Ascending aorta (tissue), 2 donors: ENCODE measurements around the gene SLC27A4. TPM values are rescaled to one million over a fixed set of nuclear protein-coding genes. Genes with fewer than 3 reads are reported as not detected.

Source experiments
- DNase-seq, 2 donors: peaks; one replicate each; pipeline ENCODE4 v3.0.0-alpha.2; 2019; ENCODE audit warnings: low spot score in 2 of 2
- H3K27ac ChIP-seq, 2 donors: fragments of 200-600 bp; sonication (generic); one replicate each; pipeline ENCODE4 v1.5.1; 2016 to 2017; ENCODE audit warnings: mild to moderate bottlenecking in 1 of 2
- H3K27me3 ChIP-seq: fragments of 200-600 bp; sonication (generic); one replicate; pipeline ENCODE4 v1.5.1; 2017
- H3K36me3 ChIP-seq, 2 donors: fragments of 200-600 bp; sonication (generic); one replicate each; pipeline ENCODE4 v1.5.1; 2016
- H3K4me1 ChIP-seq, 2 donors: fragments of 200-600 bp; sonication (generic); one replicate each; pipeline ENCODE4 v1.5.1; 2016 to 2017; ENCODE audit warnings: mild to moderate bottlenecking in 1 of 2
- H3K4me3 ChIP-seq, 2 donors: fragments of 200-600 bp; sonication (generic); one replicate each; pipeline ENCODE4 v1.5.1; 2016 to 2017; ENCODE audit warnings: mild to moderate bottlenecking in 1 of 2
- H3K9me3 ChIP-seq, 2 donors: fragments of 200-600 bp; sonication (generic); one replicate each; pipeline ENCODE4 v1.5.1; 2016
- CTCF ChIP-seq, 3 experiments: fragments of 200-600 bp in 2 of 3; fragments of 450-650 bp in 1 of 3; sonication (generic) in 2 of 3; IDR thresholded peaks; one replicate each; pipeline ENCODE4 v1.5.1; 2016 to 2019; ENCODE audit warnings: antibody characterized with exemption in 3 of 3, mild to moderate bottlenecking in 1 of 3, moderate library complexity in 1 of 3
- intact Hi-C: fragments of 100-400 bp; cut with DNase I; formaldehyde crosslinking; loops from one replicate; pipeline ENCODE4 v1.15.1; 2023
- total RNA-seq: library from RNA; depleted of rRNA; stranded (reverse); fragments of >200 nt; gene quantifications from one replicate; pipeline ENCODE4 v1.1.0, GENCODE V29; 2016

The SLC27A4 gene
- total RNA-seq, result 16.6 TPM

GRCh38 chr9:128339761-128340690 lies at the start of gene SLC27A4:
Gene SLC27A4, plus strand, starts transcription at chr9:128340527. Its CDS starts 2,606 bp downstream, at chr9:128343133.
- TF ChIP-seq CTCF (IDR thresholded peaks at IDR 0.05), result no peak
- H3K27ac ChIP-seq, result peak within 1 kb of the TSS; percentile 59 to 74
- no peaks in the 10 kb centered on the region for H3K9me3 ChIP-seq
- peak within 1 kb of the TSS; percentile 83 for H3K4me3 ChIP-seq
- intact Hi-C loops, result loop anchor here (1.0 kb wide), 2 partner anchors 18 to 45 kb away; partner anchors contain the start of genes COQ4 and TRUB2
- H3K4me1 ChIP-seq, result peaks cover 0 to 6% of the 10 kb centered on the region in 2 donors
- H3K27me3 ChIP-seq, result no peaks in the 10 kb centered on the region
- peak in 1 of 2 donors; percentile 79 for DNase-seq
- H3K36me3 ChIP-seq, result peaks cover 21 to 25% of the 10 kb centered on the region in 2 donors

- intact Hi-C loops, result no loop called here
- Histone ChIP-seq H3K9me3 (no peaks in the 10 kb centered on the region), H3K4me1 (no peaks in the 10 kb centered on the region), H3K4me3 (no peak overlapping the region), H3K36me3 (peaks cover 7 to 11% of the 10 kb centered on the region in 2 donors), H3K27me3 (no peaks in the 10 kb centered on the region), H3K27ac (no peak overlapping the region)
- TF ChIP-seq CTCF (IDR thresholded peaks at IDR 0.05), result no peak
- DNase-seq, result no peak
These were observed 48.3 kb upstream of the SLC27A4 start for GRCh38 chr9:128292009-128292408.

- no peak for DNase-seq
These were observed 47.2 kb upstream of the SLC27A4 start for GRCh38 chr9:128293091-128293490.

GRCh38 chr9:128294142-128294541 lies 46.2 kb upstream of the SLC27A4 start:
- H3K9me3 ChIP-seq, result no peaks in the 10 kb centered on the region
- H3K4me1 ChIP-seq, result no peaks in the 10 kb centered on the region
- intact Hi-C loops, result no loop called here
- H3K27ac ChIP-seq, result no peak overlapping the region
- DNase-seq, result no peak
- no peak for TF ChIP-seq CTCF (IDR thresholded peaks at IDR 0.05)
- no peak overlapping the region for H3K4me3 ChIP-seq
- H3K36me3 ChIP-seq, result no peaks in the 10 kb centered on the region
- no peaks in the 10 kb centered on the region for H3K27me3 ChIP-seq

More at GRCh38 chr9:128293091-128293490, 47.2 kb upstream of the SLC27A4 start:
- Histone ChIP-seq H3K4me1 (no peaks in the 10 kb centered on the region), H3K36me3 (peaks cover 7% of the 10 kb centered on the region in 2 donors), H3K27me3 (no peaks in the 10 kb centered on the region), H3K9me3 (no peaks in the 10 kb centered on the region), H3K4me3 (no peak overlapping the region), H3K27ac (no peak overlapping the region)
- no peak for TF ChIP-seq CTCF (IDR thresholded peaks at IDR 0.05)
- intact Hi-C loops, result no loop called here

GRCh38 chr9:128296340-128297220 lies 43.7 kb upstream of the SLC27A4 start:
- H3K4me1 ChIP-seq, result no peaks in the 10 kb centered on the region
- H3K36me3 ChIP-seq, result no peaks in the 10 kb centered on the region
- H3K27ac ChIP-seq, result no peak overlapping the region
- H3K9me3 ChIP-seq, result no peaks in the 10 kb centered on the region
- intact Hi-C loops, result no loop called here
- TF ChIP-seq CTCF (IDR thresholded peaks at IDR 0.05), result no peak
- no peak overlapping the region for H3K4me3 ChIP-seq
- no peak for DNase-seq
- no peaks in the 10 kb centered on the region for H3K27me3 ChIP-seq
